Measurements from ENCODE around the gene CYTH2. TPM values are rescaled to one million over a fixed set of nuclear protein-coding genes. Genes with fewer than 3 reads are reported as not detected.

CYTH2 gene
- total RNA-seq, 2 experiments from 2014 or later, result 44.0 to 53.2 TPM

- no TSS peak for BruUV-seq (replicated peaks)
- H2AFZ ChIP-seq (ENCODE audit: low read length), result no peak overlapping the region
- ChIA-PET POLR2A (no interaction called here), CTCF (ENCODE audit: unreplicated experiment) (no interaction called here)
- H3K9me3 ChIP-seq (ENCODE audit: low read length), result no peaks in the 10 kb centered on the region
- no peak for DNase-seq (ENCODE audit: low spot score)
- TF ChIP-seq, protein P1, sequence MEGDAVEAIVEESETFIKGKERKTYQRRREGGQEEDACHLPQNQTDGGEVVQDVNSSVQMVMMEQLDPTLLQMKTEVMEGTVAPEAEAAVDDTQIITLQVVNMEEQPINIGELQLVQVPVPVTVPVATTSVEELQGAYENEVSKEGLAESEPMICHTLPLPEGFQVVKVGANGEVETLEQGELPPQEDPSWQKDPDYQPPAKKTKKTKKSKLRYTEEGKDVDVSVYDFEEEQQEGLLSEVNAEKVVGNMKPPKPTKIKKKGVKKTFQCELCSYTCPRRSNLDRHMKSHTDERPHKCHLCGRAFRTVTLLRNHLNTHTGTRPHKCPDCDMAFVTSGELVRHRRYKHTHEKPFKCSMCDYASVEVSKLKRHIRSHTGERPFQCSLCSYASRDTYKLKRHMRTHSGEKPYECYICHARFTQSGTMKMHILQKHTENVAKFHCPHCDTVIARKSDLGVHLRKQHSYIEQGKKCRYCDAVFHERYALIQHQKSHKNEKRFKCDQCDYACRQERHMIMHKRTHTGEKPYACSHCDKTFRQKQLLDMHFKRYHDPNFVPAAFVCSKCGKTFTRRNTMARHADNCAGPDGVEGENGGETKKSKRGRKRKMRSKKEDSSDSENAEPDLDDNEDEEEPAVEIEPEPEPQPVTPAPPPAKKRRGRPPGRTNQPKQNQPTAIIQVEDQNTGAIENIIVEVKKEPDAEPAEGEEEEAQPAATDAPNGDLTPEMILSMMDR (conservative IDR thresholded peaks at IDR 0.05; ENCODE audit: low read length), result no peak
- no peak for TF ChIP-seq EZH2phosphoT487 (IDR thresholded peaks at IDR 0.05; ENCODE audit: borderline replicate concordance, low read depth, low read length)
- no peak overlapping the region for H3K27ac ChIP-seq (ENCODE audit: low read depth, low read length, poor library complexity, severe bottlenecking)
- no peaks in the 10 kb centered on the region for H3K79me2 ChIP-seq (ENCODE audit: insufficient read depth, low read depth, low read length)
- H3K4me2 ChIP-seq (ENCODE audit: low read length), result no peak overlapping the region
- no peaks in the 10 kb centered on the region for H4K20me1 ChIP-seq (ENCODE audit: insufficient read depth, low read length)
- peaks cover 86% of the 10 kb centered on the region for H3K36me3 ChIP-seq (ENCODE audit: insufficient read depth, low read length)
- H3K4me1 ChIP-seq (ENCODE audit: insufficient read depth, low read length, poor library complexity, severe bottlenecking), result no peaks in the 10 kb centered on the region
- H3K9me2 ChIP-seq (ENCODE audit: insufficient read depth, low read length), result no peaks in the 10 kb centered on the region
- no peak overlapping the region for H3K4me3 ChIP-seq (ENCODE audit: low read depth, low read length, poor library complexity, severe bottlenecking)
- intact Hi-C loops (cut with micrococcal nuclease; ENCODE audit: unreplicated experiment), result no loop called here
Measured at GRCh38 chr19:48455908-48456562, 13.1 kb upstream of the CYTH2 start.

GRCh38 chr19:48456864-48457263, 12.3 kb upstream of the CYTH2 start:
- ChIA-PET CTCF (ENCODE audit: unreplicated experiment) (no interaction called here), POLR2A (no interaction called here)
- no peaks in the 10 kb centered on the region for H3K79me2 ChIP-seq (ENCODE audit: insufficient read depth, low read depth, low read length)
- BruUV-seq (replicated peaks), result no TSS peak
- no peak overlapping the region for H2AFZ ChIP-seq (ENCODE audit: low read length)
- no peak overlapping the region for H3K27ac ChIP-seq (ENCODE audit: low read depth, low read length, poor library complexity, severe bottlenecking)
- H3K9me2 ChIP-seq (ENCODE audit: insufficient read depth, low read length), result no peaks in the 10 kb centered on the region
- H3K4me1 ChIP-seq (ENCODE audit: insufficient read depth, low read length, poor library complexity, severe bottlenecking), result no peaks in the 10 kb centered on the region
- no peak overlapping the region for H3K4me3 ChIP-seq (ENCODE audit: low read depth, low read length, poor library complexity, severe bottlenecking)
- H3K36me3 ChIP-seq (ENCODE audit: insufficient read depth, low read length), result peaks cover 84% of the 10 kb centered on the region
- DNase-seq (ENCODE audit: low spot score), result no peak
- no peaks in the 10 kb centered on the region for H4K20me1 ChIP-seq (ENCODE audit: insufficient read depth, low read length)
- intact Hi-C loops (cut with micrococcal nuclease; ENCODE audit: unreplicated experiment), result no loop called here
- H3K9me3 ChIP-seq (ENCODE audit: low read length), result no peaks in the 10 kb centered on the region
- TF ChIP-seq EZH2phosphoT487 (IDR thresholded peaks at IDR 0.05; ENCODE audit: borderline replicate concordance, low read depth, low read length), result no peak
- TF ChIP-seq, protein P1 (conservative IDR thresholded peaks at IDR 0.05; ENCODE audit: low read length), result no peak
- no peak overlapping the region for H3K4me2 ChIP-seq (ENCODE audit: low read length)

DNA sequence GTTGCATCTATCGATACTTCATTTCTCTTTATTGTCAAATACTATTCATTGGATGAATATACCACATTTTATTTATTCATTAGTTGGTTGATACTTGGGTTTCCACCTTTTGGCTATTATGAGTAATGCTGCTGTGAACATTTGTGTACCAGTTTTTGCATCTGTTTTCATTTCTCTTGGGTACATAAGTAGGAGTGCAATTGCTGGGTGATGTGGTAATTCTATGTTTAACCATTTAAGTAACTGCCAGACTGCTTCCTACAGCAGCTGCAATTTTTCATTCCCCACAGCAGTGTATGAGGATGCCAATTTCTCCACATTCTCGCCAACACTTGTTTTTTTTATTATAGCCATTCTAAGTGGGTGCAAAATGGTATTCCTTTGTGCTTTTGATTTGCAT, 11.2 kb upstream of the CYTH2 start:
- no peak for DNase-seq (ENCODE audit: low spot score)
- CTCF ChIA-PET (ENCODE audit: unreplicated experiment), result no interaction called here
- no peaks in the 10 kb centered on the region for H4K20me1 ChIP-seq (ENCODE audit: insufficient read depth, low read length)
- intact Hi-C loops (cut with micrococcal nuclease; ENCODE audit: unreplicated experiment), result no loop called here
- H3K4me2 ChIP-seq (ENCODE audit: low read length), result no peak overlapping the region
- no TSS peak for BruUV-seq (replicated peaks)
- no peaks in the 10 kb centered on the region for H3K79me2 ChIP-seq (ENCODE audit: insufficient read depth, low read depth, low read length)
- H3K9me2 ChIP-seq (ENCODE audit: insufficient read depth, low read length), result no peaks in the 10 kb centered on the region
- no peaks in the 10 kb centered on the region for H3K4me1 ChIP-seq (ENCODE audit: insufficient read depth, low read length, poor library complexity, severe bottlenecking)
- TF ChIP-seq, protein P1 (conservative IDR thresholded peaks at IDR 0.05; ENCODE audit: low read length), result no peak
- no peak for TF ChIP-seq EZH2phosphoT487 (IDR thresholded peaks at IDR 0.05; ENCODE audit: borderline replicate concordance, low read depth, low read length)
- POLR2A ChIA-PET, result no interaction called here
- no peak overlapping the region for H3K27ac ChIP-seq (ENCODE audit: low read depth, low read length, poor library complexity, severe bottlenecking)
- no peak overlapping the region for H2AFZ ChIP-seq (ENCODE audit: low read length)
- peaks cover 81% of the 10 kb centered on the region for H3K36me3 ChIP-seq (ENCODE audit: insufficient read depth, low read length)
- no peaks in the 10 kb centered on the region for H3K9me3 ChIP-seq (ENCODE audit: low read length)
- no peak overlapping the region for H3K4me3 ChIP-seq (ENCODE audit: low read depth, low read length, poor library complexity, severe bottlenecking)
